DND-41 (cell line): ENCODE measurements around the gene LYZL2.
A peak's percentile ranks its signal among the peaks of the same experiment; 100 is the strongest.
"Not testable (repeated sequence)": the region's sequence is repeated elsewhere in the genome, so short reads cannot be mapped to it uniquely, and the experiment has no call there.

ENCODE experiments used
- ATAC-seq: fragments of 200-7000 bp; cut with Tn5 transposase; 3 replicates; pipeline ENCODE4 v1.9.1; 2021; ENCODE audit warnings: low read depth; ENCODE audit not compliant: insufficient read depth
- DNase-seq: peaks from one replicate; pipeline ENCODE4 v3.0.0-alpha.2; 2020
- H2AFZ ChIP-seq: 2 replicates; pipeline ENCODE4 v1.6.0; 2012; ENCODE audit warnings: low read depth, low read length
- H3K27ac ChIP-seq: 2 replicates; pipeline ENCODE4 v1.5.1; 2012; ENCODE audit warnings: low read length, inconsistent platforms
- H3K27me3 ChIP-seq: fragments of 200-600 bp; sonication (generic); 2 replicates; pipeline ENCODE4 v1.6.0; 2012; ENCODE audit warnings: low read length, mild to moderate bottlenecking, inconsistent platforms; ENCODE audit not compliant: insufficient read depth, poor library complexity
- H3K36me3 ChIP-seq: 2 replicates; pipeline ENCODE4 v1.5.1; 2012; ENCODE audit warnings: low read length, inconsistent platforms; ENCODE audit not compliant: insufficient read depth
- H3K4me1 ChIP-seq: 2 replicates; pipeline ENCODE4 v1.5.1; 2012; ENCODE audit warnings: mild to moderate bottlenecking, low read length; ENCODE audit not compliant: insufficient read depth
- H3K4me2 ChIP-seq: 2 replicates; pipeline ENCODE4 v1.6.0; 2012; ENCODE audit warnings: mild to moderate bottlenecking, moderate library complexity, low read length, inconsistent platforms; ENCODE audit not compliant: insufficient read depth
- H3K4me3 ChIP-seq, 2 experiments: fragments of 200-600 bp in 1 of 2; shearing (Covaris generic) in 1 of 2; 2 replicates each; pipeline ENCODE4 v1.5.1; 2012 to 2016; ENCODE audit warnings: inconsistent platforms in 2 of 2, low read length in 2 of 2, mild to moderate bottlenecking in 2 of 2, low read depth in 1 of 2, moderate library complexity in 1 of 2
- H3K79me2 ChIP-seq: 2 replicates; pipeline ENCODE4 v1.6.0; 2012; ENCODE audit warnings: low read length, inconsistent platforms; ENCODE audit not compliant: insufficient read depth
- H3K9ac ChIP-seq: 2 replicates; pipeline ENCODE4 v1.6.0; 2012; ENCODE audit warnings: low read depth, mild to moderate bottlenecking, inconsistent platforms, low read length, moderate library complexity
- H3K9me3 ChIP-seq: 2 replicates; pipeline ENCODE4 v1.5.1; 2012; ENCODE audit warnings: low read length, moderate library complexity, mild to moderate bottlenecking, inconsistent platforms; ENCODE audit not compliant: insufficient read depth, severe bottlenecking
- H4K20me1 ChIP-seq: 2 replicates; pipeline ENCODE4 v1.6.0; 2012; ENCODE audit warnings: low read length; ENCODE audit not compliant: insufficient read depth
- EZH2 ChIP-seq: IDR thresholded peaks from 3 replicates; pipeline ENCODE4 v1.6.1; 2012; ENCODE audit warnings: borderline replicate concordance, low read depth, mild to moderate bottlenecking, moderate library complexity, low read length, inconsistent platforms; ENCODE audit not compliant: severe bottlenecking
- TF ChIP-seq, protein P1 (sequence below): IDR thresholded peaks from 2 replicates; pipeline ENCODE4 v1.5.1; 2012; ENCODE audit warnings: borderline replicate concordance, low read length, moderate library complexity, mild to moderate bottlenecking; ENCODE audit not compliant: poor library complexity, severe bottlenecking; ENCODE audit errors: extremely low read depth

The LYZL2 gene

DNA sequence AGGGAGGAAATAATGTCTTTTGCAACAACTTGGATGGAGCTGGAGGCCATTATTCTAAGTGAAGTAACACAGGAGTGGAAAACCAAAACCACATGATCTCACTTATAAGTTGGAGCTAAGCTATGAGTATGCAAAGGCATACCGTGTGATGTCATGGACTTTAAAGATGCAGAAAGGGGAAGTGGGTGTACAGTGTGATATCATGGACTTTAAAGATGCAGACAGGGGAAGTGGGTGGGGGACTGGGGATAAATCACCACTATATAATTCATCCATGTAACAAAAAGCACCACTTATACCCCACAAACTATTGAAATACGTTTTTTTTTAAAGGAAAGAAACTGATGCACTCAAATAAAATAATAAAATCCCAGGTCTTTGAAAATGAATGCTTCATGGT, 29.5 kb downstream of the LYZL2 start:
- Histone ChIP-seq H3K4me3 (no peak overlapping the region), H3K27me3 (peaks cover 3% of the 10 kb centered on the region), H3K4me2 (no peak overlapping the region), H3K9ac (no peak overlapping the region), H3K36me3 (no peaks in the 10 kb centered on the region), H3K4me1 (no peaks in the 10 kb centered on the region), H4K20me1 (no peaks in the 10 kb centered on the region), H3K79me2 (no peaks in the 10 kb centered on the region), H3K27ac (no peak overlapping the region), H3K9me3 (no peaks in the 10 kb centered on the region), H2AFZ (no peak overlapping the region)
- no peak for TF ChIP-seq EZH2
- TF ChIP-seq, protein P1, sequence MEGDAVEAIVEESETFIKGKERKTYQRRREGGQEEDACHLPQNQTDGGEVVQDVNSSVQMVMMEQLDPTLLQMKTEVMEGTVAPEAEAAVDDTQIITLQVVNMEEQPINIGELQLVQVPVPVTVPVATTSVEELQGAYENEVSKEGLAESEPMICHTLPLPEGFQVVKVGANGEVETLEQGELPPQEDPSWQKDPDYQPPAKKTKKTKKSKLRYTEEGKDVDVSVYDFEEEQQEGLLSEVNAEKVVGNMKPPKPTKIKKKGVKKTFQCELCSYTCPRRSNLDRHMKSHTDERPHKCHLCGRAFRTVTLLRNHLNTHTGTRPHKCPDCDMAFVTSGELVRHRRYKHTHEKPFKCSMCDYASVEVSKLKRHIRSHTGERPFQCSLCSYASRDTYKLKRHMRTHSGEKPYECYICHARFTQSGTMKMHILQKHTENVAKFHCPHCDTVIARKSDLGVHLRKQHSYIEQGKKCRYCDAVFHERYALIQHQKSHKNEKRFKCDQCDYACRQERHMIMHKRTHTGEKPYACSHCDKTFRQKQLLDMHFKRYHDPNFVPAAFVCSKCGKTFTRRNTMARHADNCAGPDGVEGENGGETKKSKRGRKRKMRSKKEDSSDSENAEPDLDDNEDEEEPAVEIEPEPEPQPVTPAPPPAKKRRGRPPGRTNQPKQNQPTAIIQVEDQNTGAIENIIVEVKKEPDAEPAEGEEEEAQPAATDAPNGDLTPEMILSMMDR = no peak
- DNase-seq = no peak
- no peak for ATAC-seq

DNA sequence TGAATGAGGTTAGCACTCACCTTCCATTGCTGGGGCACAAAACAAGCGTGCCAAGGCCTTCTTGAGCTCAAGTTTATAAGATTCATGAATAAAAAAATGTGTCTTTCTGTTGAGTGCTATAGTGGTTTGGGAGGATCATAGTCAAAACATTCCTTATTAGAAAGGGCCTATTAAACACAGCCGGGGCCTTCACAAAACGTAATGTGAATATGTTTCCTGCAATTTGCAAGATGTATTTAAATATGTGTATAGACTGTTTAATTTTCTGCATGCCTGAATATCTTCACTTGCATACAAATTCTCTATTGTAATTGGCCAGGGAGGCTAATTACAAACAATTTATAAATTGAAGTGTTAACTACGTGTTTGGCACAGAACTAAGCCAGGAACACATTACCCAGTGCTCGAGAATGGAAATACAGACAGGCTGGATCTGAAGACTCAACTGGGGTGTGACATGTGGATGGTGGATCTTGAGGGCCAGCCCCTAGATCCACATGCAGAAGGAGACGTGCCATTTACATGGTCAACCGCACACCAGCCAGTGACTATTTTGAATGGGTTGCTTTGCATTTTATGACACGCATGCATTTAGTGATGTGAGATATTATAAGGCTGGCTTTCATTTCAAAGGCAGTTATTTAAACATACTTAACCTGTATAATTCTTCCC, 31.3 kb downstream of the LYZL2 start:
- Histone ChIP-seq H4K20me1 (no peaks in the 10 kb centered on the region), H3K9me3 (no peaks in the 10 kb centered on the region), H3K27ac (no peak overlapping the region), H3K4me3 (no peak overlapping the region), H3K36me3 (no peaks in the 10 kb centered on the region), H3K79me2 (no peaks in the 10 kb centered on the region), H3K4me2 (no peak overlapping the region), H3K27me3 (peaks cover 3% of the 10 kb centered on the region), H3K9ac (no peak overlapping the region), H2AFZ (no peak overlapping the region), H3K4me1 (no peaks in the 10 kb centered on the region)
- no peak for ATAC-seq
- DNase-seq = no peak
- TF ChIP-seq EZH2 = no peak

DNA sequence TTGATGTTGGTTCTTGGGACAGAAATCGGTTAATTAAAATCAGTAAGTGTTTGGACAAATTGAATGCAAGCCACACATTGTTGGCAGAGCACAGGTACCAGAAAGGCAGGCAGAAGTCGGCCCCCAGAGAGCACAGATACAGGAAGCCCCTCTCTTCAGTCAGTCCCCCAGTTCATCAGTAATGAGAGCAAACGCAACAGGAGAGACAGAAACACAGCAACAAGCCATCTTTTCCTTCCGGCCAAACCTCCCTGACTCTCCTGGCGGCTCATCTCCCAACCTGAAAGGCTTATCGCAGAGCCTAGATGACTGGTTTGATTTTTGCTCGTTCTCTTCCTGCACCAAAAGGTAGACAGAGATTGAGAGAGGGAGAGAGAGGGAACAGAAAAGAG, 32.1 kb downstream of the LYZL2 start:
- not testable (repeated sequence) for DNase-seq, H3K4me3 ChIP-seq, H3K9me3 ChIP-seq, H3K36me3 ChIP-seq, H3K9ac ChIP-seq, H4K20me1 ChIP-seq, H3K79me2 ChIP-seq, H3K27me3 ChIP-seq, H3K4me2 ChIP-seq, H2AFZ ChIP-seq, H3K4me1 ChIP-seq, H3K27ac ChIP-seq
- ATAC-seq = peak; percentile 73

DNA sequence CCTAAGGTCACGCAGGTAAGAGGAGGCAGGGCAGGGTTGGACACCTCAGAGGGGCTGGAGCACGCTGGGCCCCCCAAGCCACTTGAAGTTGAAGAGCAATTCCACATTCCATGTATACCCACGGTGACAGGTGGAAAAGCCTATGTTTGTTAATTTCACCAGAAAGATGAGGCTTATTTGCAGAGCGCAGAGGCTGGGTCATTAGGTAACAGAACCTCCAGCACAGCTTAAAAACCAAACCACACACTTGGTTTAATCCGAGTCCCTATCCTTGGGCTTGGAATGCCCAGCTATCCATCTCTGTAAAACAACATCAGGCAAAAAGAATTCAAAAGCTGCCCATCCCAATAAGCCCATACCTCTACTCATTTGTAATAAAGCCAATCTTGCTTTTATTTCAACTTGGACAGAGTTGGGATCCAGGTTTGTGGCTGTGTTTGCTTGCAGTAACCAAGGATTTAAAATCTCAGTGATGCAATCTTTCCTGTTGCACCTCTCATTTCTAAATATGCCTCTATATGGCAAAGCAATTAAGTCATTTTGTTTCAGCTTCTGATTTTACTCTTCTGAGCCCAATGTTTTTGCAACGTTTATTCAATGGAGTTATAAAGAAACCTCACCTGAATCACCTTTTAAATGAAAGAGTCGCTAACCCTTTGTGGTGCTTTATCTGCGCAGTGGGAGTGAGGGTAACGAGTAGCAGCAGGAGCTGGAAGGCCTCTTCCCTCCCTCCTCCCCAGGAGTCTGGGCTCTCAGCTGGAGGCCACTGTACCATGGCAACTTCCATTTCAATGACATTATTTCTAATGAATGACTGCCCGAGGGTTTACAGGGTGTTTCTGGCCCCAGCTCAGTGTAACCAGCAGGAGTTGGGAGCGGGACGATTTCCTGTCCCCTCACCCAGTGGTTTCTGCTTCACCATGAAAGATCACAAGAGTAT, 32.8 kb downstream of the LYZL2 start:
- ATAC-seq, H2AFZ ChIP-seq, H3K9ac ChIP-seq, H3K79me2 ChIP-seq, H4K20me1 ChIP-seq, DNase-seq, H3K27me3 ChIP-seq, H3K4me1 ChIP-seq, H3K27ac ChIP-seq, H3K9me3 ChIP-seq, H3K36me3 ChIP-seq, H3K4me2 ChIP-seq, H3K4me3 ChIP-seq: not testable (repeated sequence)

DNA sequence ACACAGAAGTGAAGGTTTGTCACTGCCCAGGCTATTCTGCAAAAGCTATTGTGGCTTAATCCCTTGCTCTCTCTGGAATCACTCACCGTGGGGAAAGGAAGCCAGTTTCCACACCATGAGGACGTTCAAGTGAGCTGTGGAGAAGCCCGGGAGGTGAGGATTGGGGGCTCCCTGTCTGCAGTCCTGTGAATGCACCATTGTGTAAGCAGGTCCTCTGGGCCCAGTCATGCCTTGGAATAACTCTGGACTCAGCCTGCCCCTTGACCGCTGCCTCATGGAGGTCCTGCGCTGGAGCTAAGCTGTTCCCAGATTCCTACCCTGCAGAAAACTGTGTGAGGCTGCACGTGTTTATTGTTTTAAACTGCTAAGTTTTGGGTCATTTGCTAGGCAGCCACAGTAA, 33.5 kb downstream of the LYZL2 start:
- Histone ChIP-seq H3K4me2 (no peak overlapping the region), H2AFZ (no peak overlapping the region), H3K9ac (no peak overlapping the region), H3K36me3 (no peaks in the 10 kb centered on the region), H3K4me1 (no peaks in the 10 kb centered on the region), H3K79me2 (no peaks in the 10 kb centered on the region), H3K9me3 (no peaks in the 10 kb centered on the region), H3K27ac (no peak overlapping the region), H4K20me1 (no peaks in the 10 kb centered on the region), H3K4me3 (no peak overlapping the region), H3K27me3 (no peaks in the 10 kb centered on the region)
- TF ChIP-seq, protein P1 = no peak
- no peak for TF ChIP-seq EZH2
- DNase-seq (no peak), ATAC-seq (no peak)
